ENCODE measurements around the gene PRMT1.
"Not testable (repeated sequence)": the region's sequence is repeated elsewhere in the genome, so short reads cannot be mapped to it uniquely, and the experiment has no call there.

The PRMT1 gene

DNA sequence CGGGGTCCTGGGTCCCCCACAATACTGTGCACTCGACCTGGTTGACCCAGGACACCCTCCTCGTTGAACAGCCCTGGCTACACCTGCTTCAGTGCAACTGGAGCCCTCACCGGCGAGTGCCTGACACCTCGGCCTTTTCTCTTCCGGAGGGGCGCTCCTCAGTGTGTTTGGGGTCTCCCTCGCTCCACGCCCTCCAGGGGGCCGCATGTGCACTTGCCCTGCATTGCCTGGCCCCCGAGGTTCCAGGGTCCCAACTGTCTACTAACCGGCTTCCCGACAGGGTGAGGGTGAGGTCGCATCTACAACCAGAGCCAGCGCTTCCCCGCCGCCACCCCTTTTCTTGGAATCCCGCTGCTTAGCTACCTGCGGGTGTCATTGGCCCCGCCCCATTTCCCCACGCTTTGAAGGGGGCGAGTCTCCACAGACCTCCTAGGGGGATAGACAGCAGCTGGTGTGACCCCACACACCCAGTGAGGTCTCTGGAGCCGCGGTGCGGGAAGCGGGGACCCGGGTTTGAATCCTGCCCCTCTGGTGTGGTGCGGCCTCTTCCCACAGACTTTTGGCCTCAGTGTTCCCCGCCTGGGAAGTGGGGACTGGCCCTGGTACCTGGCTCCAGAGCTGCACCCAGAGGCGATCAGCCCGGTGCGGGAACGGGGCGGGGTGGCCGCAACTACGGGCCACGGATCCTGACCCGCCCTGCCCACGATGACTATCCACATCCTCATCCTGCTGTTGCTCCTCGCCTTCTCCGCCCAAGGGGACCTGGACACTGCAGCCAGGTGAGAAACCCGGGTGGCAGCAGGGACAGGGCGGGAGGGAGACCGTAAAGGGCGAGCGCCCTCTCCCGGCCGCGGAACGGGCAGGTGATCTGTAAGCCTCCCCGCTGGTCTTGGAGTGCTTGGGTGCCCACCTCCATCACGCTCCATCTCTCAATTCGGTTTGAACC lies 12.3 kb downstream of the PRMT1 start, which contains the start of gene ADM5:
ADM5 (plus strand) TSS at position 462 of the 946 bp plus-strand sequence; CDS start at position 706, 244 bp downstream.
- DNase-seq: no peak

GRCh38 chr19:49690079-49690655 lies 13.1 kb downstream of the PRMT1 start:
- DNase-seq: no peak

DNA sequence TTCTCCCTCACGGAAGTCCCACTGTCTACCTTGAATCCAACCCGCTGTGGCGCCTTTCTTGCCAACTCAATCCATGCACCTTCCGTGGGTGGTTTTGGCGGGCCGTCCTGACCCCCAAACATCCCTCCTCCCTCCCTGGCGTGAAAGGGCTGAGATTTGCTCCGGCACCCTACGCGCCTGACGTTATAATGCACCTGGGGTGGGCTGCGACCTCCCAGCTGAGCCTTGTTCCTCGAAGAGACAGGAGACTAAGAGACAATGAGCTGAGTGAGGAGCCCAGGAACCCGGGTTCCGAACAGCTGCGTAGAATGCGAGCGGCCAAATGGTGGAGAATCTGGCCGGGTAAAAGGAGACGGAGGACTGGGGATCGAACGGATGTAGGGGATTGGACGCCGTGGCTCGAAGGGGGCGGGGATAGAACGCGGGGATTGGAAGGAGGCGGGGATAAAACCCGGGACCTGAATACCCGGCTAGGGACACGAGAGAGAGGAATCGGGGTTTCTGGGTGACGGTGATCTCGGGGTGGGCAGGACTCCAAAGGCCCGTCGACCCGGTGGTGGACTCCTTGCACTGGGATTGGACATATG lies 13.7 kb downstream of the PRMT1 start, which contains the start of gene CPT1C:
CPT1C (plus strand) TSS at position 461 of the 587 bp plus-strand sequence. CDS start 1,137 bp downstream, outside the sequence.
- DNase-seq: peak; percentile 34

DNA sequence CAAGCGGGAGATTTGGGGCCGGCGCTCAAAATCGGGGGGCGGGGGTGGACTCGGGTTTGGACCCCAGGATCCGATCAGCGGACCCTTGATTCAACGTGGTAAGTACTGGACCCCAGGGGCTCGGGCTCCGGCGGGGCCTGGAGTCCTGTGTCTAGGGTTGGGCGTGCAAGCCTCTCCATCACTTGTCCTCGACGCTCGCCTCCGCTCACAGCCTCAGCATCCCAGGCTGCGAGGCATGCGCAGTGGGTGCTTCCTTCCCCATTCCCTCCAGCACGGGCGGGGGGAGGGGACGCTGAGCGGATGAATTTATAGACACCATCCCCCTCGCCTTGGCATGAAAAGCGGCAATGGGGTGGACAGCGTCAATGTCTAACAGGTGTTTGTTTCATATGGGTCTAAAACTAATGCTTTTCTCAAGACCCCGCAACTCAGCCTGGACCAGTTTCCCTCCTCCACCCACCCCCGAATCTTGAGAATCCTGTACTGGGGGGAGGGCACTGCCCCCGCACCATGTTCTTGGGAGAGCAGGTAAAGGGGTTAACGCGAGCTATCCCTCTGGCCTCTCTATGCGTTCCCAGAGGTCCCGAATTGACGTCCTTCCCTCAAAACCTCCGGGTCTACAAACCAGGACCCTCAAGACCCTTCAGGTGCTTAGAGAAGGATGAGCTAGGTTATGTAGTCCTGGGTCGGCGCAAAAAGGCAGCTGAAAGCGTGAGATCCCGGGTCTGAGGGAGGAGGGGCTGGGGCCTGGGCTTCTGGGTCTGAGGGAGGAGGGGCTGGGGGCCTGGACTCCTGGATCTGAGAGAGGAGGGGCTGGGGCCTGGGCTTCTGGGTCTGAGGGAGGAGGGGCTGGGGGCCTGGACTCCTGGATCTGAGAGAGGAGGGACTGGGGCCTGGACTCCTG lies 14.4 kb downstream of the PRMT1 start:
- no peak for DNase-seq

DNA sequence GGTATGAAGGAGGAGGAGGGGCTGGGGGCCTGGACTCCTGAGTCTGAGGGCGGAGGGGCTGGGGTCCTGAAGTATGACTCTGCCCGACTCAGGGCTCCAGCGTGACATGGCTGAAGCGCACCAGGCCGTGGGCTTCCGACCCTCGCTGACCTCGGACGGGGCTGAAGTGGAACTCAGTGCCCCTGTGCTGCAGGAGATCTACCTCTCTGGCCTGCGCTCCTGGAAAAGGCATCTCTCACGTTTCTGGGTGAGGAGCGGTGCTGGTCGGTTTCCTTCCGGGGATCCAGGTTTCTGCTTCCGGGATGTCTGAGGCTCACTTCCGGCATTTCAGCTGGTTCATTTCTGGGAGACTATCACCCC lies 15.1 kb downstream of the PRMT1 start:
- no peak for DNase-seq

- no peak for DNase-seq
Observed at GRCh38 chr19:49696115-49696514, 19.0 kb downstream of the PRMT1 start.

DNA sequence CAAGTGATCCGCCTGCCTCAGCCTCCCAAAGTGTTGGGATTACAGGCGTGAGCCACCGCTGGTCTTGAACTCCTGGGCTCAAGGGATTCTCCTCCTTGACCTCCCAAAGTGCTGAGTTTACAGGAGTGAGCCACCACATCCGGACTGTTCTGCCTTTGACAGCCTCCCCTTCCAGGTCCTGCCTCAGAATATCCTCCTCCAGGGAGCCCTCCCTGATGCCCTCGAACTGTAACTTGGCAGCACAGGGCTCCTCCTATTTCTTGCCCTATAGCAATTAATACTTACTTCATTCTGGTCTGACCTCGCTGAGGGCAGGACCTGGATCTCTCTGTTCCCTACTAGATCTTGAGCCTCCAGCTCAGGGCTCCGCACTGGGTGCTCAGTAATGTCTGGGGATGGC lies 19.8 kb downstream of the PRMT1 start:
- DNase-seq: no peak

DNA sequence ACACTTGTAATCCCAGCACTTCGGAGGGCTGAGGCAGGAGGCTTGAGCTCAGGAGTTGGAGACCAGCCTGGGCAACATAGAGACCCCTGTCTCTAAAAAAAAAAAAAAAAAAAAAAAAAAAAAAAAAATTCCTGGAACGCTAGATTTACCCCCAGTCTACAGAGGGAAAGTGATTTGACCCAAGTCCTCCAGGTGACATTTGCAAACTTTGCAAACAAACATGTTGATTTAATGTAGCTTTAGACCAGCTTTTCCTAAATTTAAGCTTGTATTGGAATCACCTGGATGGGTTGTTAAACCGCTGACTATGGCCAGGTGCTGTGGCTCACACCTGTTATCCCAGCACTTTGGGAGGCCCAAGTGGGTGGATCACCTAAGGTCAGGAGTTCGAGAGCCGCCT lies 22.3 kb downstream of the PRMT1 start:
- no peak for DNase-seq

- DNase-seq: no peak
Observed at GRCh38 chr19:49700563-49700962, 23.5 kb downstream of the PRMT1 start.

GRCh38 chr19:49701271-49701786 lies 24.3 kb downstream of the PRMT1 start:
- no peak for DNase-seq

DNA sequence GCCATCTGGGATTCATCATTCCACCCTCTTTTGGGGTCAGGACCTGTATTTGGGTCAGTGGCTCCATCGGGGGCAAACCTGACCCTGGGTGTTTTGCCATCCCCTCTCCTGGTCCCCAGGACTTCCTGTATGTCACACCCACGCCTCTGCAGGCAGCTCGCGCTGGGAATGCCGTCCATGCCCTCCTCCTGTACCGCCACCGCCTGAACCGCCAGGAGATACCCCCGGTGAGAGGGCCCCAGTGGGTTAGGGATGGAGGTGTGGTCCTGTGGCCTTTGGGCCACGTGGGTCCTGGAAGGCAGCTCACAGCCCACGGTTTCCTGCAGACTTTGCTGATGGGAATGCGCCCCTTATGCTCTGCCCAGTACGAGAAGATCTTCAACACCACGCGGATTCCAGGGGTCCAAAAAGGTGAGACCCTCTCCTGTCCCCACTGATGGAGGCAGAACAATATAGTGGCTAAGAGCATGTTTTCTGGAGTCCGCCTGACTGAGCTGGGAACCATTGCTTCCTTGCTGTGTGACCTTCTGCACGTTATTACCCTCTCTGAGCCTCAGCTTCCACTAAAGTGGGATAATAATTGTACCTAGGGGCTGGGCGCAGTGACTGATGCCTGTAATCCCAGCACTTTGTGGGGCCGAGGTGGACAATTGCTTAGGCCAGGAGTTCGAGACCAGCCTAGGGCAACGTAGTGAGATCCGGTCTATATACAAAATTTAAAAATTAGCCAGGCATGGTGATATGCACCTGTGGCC lies 28.0 kb downstream of the PRMT1 start:
- no peak for DNase-seq

DNA sequence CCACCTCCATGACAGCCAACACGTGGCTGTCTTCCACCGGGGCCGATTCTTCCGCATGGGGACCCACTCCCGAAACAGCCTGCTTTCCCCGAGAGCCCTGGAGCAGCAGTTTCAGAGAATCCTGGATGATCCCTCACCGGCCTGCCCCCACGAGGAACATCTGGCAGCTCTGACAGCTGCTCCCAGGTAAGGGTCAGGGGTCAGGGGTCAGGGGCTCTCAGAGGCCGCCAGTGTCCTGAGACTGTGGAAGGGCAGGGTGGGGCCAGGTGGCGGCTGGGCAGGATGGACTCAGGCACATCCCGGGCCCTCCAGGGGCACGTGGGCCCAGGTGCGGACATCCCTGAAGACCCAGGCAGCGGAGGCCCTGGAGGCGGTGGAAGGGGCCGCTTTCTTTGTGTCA lies 28.8 kb downstream of the PRMT1 start:
- no peak for DNase-seq

DNA sequence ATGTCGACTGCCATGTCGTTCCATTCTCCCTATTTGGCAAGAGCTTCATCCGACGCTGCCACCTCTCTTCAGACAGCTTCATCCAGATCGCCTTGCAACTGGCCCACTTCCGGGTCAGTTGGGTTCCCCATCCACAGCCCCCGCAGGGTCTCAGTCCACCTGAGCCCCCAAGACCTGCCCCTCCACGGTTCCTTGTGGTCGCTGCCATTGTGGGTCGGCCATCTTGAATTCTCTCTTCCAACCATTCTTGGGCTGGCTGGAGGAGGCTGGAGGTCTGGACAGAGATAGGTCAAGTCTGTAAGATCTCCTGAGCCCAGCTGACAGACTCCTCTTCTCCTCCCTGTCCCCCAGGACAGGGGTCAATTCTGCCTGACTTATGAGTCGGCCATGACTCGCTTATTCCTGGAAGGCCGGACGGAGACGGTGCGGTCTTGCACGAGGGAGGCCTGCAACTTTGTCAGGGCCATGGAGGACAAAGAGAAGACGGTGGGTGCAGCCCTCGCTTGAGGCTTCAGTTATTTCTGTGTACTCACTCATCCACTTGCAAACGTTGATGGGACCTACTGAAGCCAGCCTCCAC lies 33.4 kb downstream of the PRMT1 start:
- no peak for DNase-seq

DNA sequence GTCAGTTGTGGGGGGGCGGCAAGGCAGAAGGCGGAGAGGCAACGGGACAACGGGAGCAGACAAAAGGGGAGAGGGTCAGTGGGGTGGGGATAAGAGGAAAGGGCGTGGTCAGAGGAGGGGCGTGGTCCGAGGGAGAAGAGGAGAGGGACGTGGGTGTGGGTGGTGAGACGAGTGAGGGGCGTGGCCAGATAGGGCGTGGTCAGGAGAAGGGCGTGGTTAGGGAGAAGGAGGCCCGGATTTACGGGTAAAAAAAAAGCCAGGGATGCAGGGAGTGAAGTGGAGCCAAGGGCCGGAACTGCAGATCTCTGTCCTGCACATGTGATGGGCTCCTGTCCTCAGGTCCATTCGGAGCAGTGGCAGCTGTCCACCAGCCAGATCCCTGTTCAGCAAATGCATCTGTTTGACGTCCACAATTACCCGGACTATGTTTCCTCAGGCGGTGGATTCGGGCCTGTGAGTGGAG lies 35.4 kb downstream of the PRMT1 start:
- no peak for DNase-seq

- no peak for DNase-seq
Observed at GRCh38 chr19:49713236-49713845, 36.3 kb downstream of the PRMT1 start.

GRCh38 chr19:49716154-49716553 lies 39.1 kb downstream of the PRMT1 start:
- no peak for DNase-seq

DNA sequence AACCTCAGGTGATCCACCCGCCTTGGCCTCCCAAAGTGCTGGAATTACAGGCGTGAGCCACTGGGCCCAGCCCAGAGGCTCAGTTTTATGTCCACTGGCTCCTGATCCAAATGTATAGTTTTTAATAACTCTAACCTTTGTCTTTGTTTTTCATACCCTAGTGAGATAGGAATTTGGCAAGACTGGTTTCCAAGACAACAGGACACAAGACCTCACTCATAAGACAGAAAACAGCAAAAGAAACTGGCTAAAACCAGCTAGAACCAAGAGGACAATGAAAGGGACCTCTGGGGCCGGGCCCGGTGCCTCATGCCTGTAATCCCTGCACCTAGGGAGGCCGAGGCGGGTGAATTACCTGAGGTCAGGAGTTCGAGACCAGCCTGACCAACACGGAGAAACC lies 41.4 kb downstream of the PRMT1 start:
- no peak for DNase-seq

DNA sequence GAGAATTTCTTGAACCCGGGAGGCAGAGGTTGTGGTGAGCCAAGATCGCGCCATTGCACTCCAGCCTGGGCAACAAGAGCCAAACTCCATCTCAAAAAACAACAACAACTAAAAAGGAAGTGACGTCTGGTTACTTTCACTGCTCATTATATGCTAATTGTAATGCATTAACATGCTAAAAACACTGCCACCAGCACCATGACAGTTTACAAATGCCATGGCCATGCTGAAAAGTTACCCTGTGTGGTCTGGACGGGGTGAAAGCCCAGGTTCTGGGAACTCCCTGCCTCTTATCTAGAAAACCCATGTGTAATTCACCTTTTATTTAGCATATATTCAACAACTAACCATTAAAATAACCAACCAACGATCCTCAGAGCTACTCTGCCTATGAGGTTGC lies 41.9 kb downstream of the PRMT1 start:
- DNase-seq: no peak

- not testable (repeated sequence) for DNase-seq
Observed at GRCh38 chr19:49719420-49719819, 42.3 kb downstream of the PRMT1 start.

DNA sequence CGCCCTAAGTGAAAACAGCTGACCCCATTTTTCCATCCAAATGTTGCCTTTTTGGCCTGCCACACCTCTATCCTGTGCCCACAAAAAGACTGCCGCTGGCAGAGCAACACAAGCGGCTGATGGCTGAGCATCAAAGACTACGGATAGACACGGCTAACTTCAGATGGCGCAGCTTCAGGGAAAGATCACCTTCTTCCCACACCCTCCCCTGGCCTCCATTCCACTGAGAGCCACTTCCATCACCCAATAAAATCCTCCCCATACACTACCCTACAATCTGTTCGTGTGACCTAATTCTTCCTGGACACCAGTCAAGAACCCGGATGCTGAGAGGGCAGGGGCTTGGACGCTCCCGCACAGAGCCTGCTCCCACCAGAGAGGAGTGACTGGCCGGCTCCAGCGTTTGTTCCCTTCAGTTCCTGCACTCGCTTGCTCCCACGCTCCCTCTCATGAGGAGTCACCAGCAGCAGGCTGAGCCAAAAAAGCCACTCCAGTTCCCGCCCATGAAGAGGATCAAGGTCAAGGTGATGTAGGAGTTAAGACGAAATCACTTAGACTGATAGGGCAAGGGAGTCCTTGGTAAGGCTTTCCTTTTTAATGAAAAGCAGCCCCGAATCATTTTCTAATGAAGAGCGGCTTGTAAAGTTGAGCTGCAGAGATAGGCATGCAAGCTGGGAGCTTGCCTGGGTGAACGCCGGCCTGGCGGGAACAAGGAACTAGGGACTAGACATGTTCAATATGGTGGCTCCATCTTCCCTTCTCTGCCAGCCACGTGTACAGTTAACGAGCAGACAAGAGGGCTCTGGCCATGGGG lies 50.4 kb downstream of the PRMT1 start:
- no peak for DNase-seq
